IMR-90 (cell line): ENCODE measurements around the gene ZSWIM8. TPM values are rescaled to one million over a fixed set of nuclear protein-coding genes. Genes with fewer than 3 reads are reported as not detected.

Experiments used
- ATAC-seq: fragments of 200-7000 bp; cut with Tn5 transposase; 2 replicates; pipeline ENCODE4 v1.9.1; 2020; ENCODE audit warnings: low read depth, mild to moderate bottlenecking, moderate library complexity
- BruUV-seq: library from RNA; stranded (reverse); fragments of 400-500 nt; replicated peaks from 2 replicates; lab custom pipeline; 2021; lab: Mats Ljungman, UMichigan
- CTCF ChIA-PET: fragments of 300-600 bp; formaldehyde crosslinking; extraction: SDS; loops from one replicate; lab custom pipeline; 2021; ENCODE audit warnings: antibody characterized with exemption; lab: Yijun Ruan, JAX
- POLR2A ChIA-PET: fragments of 300-600 bp; sonication (Branson Sonifier 250); formaldehyde crosslinking; loops from one replicate; lab custom pipeline; 2022; ENCODE audit warnings: antibody characterized with exemption; ENCODE audit not compliant: unreplicated experiment; lab: Charles Lee
- DNase-seq: peaks from one replicate; pipeline ENCODE4 v3.0.0; 2013
- H2AFZ ChIP-seq: replicated peaks from 2 replicates; pipeline ENCODE3; 2013; ENCODE audit warnings: low read length, mild to moderate bottlenecking; ENCODE audit not compliant: poor library complexity
- H2AK5ac ChIP-seq: 2 replicates; pipeline ENCODE4 v1.6.1; 2013; ENCODE audit warnings: low read depth, low read length, inconsistent platforms
- H2AK9ac ChIP-seq: replicated peaks from 2 replicates; pipeline ENCODE3; 2013; ENCODE audit warnings: mild to moderate bottlenecking, low read depth, low read length, moderate library complexity; ENCODE audit not compliant: poor library complexity
- H2BK120ac ChIP-seq: 2 replicates; pipeline ENCODE4 v1.6.1; 2013; ENCODE audit warnings: low read depth, low read length, inconsistent platforms
- H2BK15ac ChIP-seq: 3 replicates; pipeline ENCODE4 v1.6.1; 2013; ENCODE audit warnings: low read depth, low read length, inconsistent platforms
- H2BK20ac ChIP-seq: 2 replicates; pipeline ENCODE4 v1.6.1; 2013; ENCODE audit warnings: low read depth, mild to moderate bottlenecking, inconsistent platforms, low read length, moderate library complexity
- H2BK5ac ChIP-seq: 2 replicates; pipeline ENCODE4 v1.6.1; 2013; ENCODE audit warnings: mild to moderate bottlenecking, low read depth, low read length, inconsistent platforms; ENCODE audit not compliant: poor library complexity, severe bottlenecking
- H3K14ac ChIP-seq: replicated peaks from 2 replicates; pipeline ENCODE4 v1.6.1; 2013; ENCODE audit warnings: low read depth, low read length, inconsistent platforms
- H3K18ac ChIP-seq: 2 replicates; pipeline ENCODE4 v1.6.1; 2013; ENCODE audit warnings: low read depth, low read length, control low read depth
- H3K23ac ChIP-seq: 2 replicates; pipeline ENCODE4 v1.6.1; 2013; ENCODE audit warnings: low read depth, low read length, inconsistent platforms
- H3K27ac ChIP-seq: 2 replicates; pipeline ENCODE4 v1.5.1; 2013; ENCODE audit warnings: mild to moderate bottlenecking, control low read depth, low read length; ENCODE audit not compliant: insufficient read depth
- H3K27me3 ChIP-seq: 2 replicates; pipeline ENCODE4 v1.6.1; 2013; ENCODE audit warnings: low read length; ENCODE audit not compliant: control insufficient read depth, insufficient read depth
- H3K36me3 ChIP-seq: 2 replicates; pipeline ENCODE4 v1.6.1; 2013; ENCODE audit warnings: low read length, mixed read lengths; ENCODE audit not compliant: control insufficient read depth, insufficient read depth
- H3K4ac ChIP-seq: 2 replicates; pipeline ENCODE4 v1.6.1; 2013; ENCODE audit warnings: low read depth, low read length, inconsistent platforms
- H3K4me1 ChIP-seq: 2 replicates; pipeline ENCODE4 v1.6.1; 2013; ENCODE audit warnings: low read length, mixed read lengths; ENCODE audit not compliant: control insufficient read depth, insufficient read depth
- H3K4me2 ChIP-seq: 2 replicates; pipeline ENCODE4 v1.6.1; 2013; ENCODE audit warnings: low read depth, mild to moderate bottlenecking, control low read depth, low read length, moderate library complexity
- H3K4me3 ChIP-seq: 2 replicates; pipeline ENCODE4 v1.5.1; 2013; ENCODE audit warnings: low read depth, mild to moderate bottlenecking, control low read depth, low read length, moderate library complexity; ENCODE audit not compliant: insufficient read depth
- H3K56ac ChIP-seq: 2 replicates; pipeline ENCODE4 v1.6.1; 2013; ENCODE audit warnings: low read length, inconsistent platforms; ENCODE audit not compliant: insufficient read depth; ENCODE audit errors: extremely low read depth
- H3K79me1 ChIP-seq, 2 experiments: 2 replicates each; pipeline ENCODE4 v1.6.1; 2013; ENCODE audit warnings: low read length in 2 of 2, inconsistent platforms in 1 of 2, low read depth in 1 of 2
- H3K9ac ChIP-seq: 2 replicates; pipeline ENCODE4 v1.6.1; 2013; ENCODE audit warnings: low read depth, low read length, control low read depth
- H3K9me1 ChIP-seq: 2 replicates; pipeline ENCODE4 v1.6.1; 2013; ENCODE audit warnings: low read length, inconsistent platforms; ENCODE audit not compliant: insufficient read depth
- H3K9me3 ChIP-seq: 2 replicates; pipeline ENCODE4 v1.6.1; 2013; ENCODE audit warnings: low read length; ENCODE audit not compliant: control insufficient read depth, insufficient read depth
- H4K20me1 ChIP-seq: 2 replicates; pipeline ENCODE4 v1.6.1; 2013; ENCODE audit warnings: low read length, inconsistent platforms; ENCODE audit not compliant: insufficient read depth
- H4K5ac ChIP-seq: 2 replicates; pipeline ENCODE4 v1.6.1; 2013; ENCODE audit warnings: mild to moderate bottlenecking, low read depth, low read length, control low read depth
- H4K8ac ChIP-seq, 2 experiments: 2 replicates each; pipeline ENCODE4 v1.6.1; 2013; ENCODE audit warnings: low read depth in 2 of 2, low read length in 2 of 2, control low read depth in 1 of 2, inconsistent platforms in 1 of 2
- H4K91ac ChIP-seq: 2 replicates; pipeline ENCODE4 v1.6.1; 2013; ENCODE audit warnings: low read depth, low read length, inconsistent platforms; ENCODE audit not compliant: insufficient read depth
- BHLHE40 ChIP-seq: fragments of 150-350 bp; IDR thresholded peaks from 2 replicates; pipeline ENCODE4 v1.6.1; 2016; ENCODE audit warnings: mild to moderate bottlenecking, low read depth, low read length
- CEBPB ChIP-seq: IDR thresholded peaks from 2 replicates; pipeline ENCODE4 v1.6.1; 2012; ENCODE audit warnings: low read depth, low read length, improper control_type of control experiment
- CHD1 ChIP-seq: IDR thresholded peaks from 2 replicates; pipeline ENCODE4 v1.6.1; 2012; ENCODE audit warnings: low read depth, low read length, improper control_type of control experiment
- FOS ChIP-seq: fragments of 150-350 bp; IDR thresholded peaks from 2 replicates; pipeline ENCODE4 v1.6.1; 2016; ENCODE audit warnings: low read depth, low read length
- MAFK ChIP-seq: IDR thresholded peaks from 2 replicates; pipeline ENCODE4 v1.6.1; 2012; ENCODE audit warnings: low read depth, low read length, improper control_type of control experiment
- MAZ ChIP-seq: IDR thresholded peaks from 2 replicates; pipeline ENCODE4 v1.6.1; 2012; ENCODE audit warnings: low read depth, mild to moderate bottlenecking, low read length, improper control_type of control experiment, moderate library complexity, borderline replicate concordance
- MXI1 ChIP-seq: IDR thresholded peaks from 2 replicates; pipeline ENCODE4 v1.6.1; 2012; ENCODE audit warnings: low read depth, mild to moderate bottlenecking, low read length, moderate library complexity, borderline replicate concordance
- NFE2L2 ChIP-seq: fragments of 150-350 bp; IDR thresholded peaks from 2 replicates; pipeline ENCODE4 v1.6.1; 2016; ENCODE audit warnings: low read depth, mild to moderate bottlenecking, low read length
- POLR2A ChIP-seq: IDR thresholded peaks from 2 replicates; pipeline ENCODE4 v1.6.1; 2012; ENCODE audit warnings: mild to moderate bottlenecking, low read depth, low read length
- RAD21 ChIP-seq: IDR thresholded peaks from 2 replicates; pipeline ENCODE4 v1.6.1; 2012; ENCODE audit warnings: low read length, improper control_type of control experiment
- RCOR1 ChIP-seq: IDR thresholded peaks from 2 replicates; pipeline ENCODE4 v1.6.1; 2012; ENCODE audit warnings: mild to moderate bottlenecking, low read length, improper control_type of control experiment; ENCODE audit not compliant: insufficient replicate concordance
- RFX5 ChIP-seq: IDR thresholded peaks from 2 replicates; pipeline ENCODE4 v1.8.0; 2012; ENCODE audit warnings: low read depth, mild to moderate bottlenecking, low read length, moderate library complexity
- SMC3 ChIP-seq: fragments of 150-350 bp; IDR thresholded peaks from 2 replicates; pipeline ENCODE4 v1.6.1; 2016; ENCODE audit warnings: low read depth, mild to moderate bottlenecking, antibody characterized with exemption, low read length, moderate library complexity
- USF2 ChIP-seq: fragments of 150-350 bp; IDR thresholded peaks from 2 replicates; pipeline ENCODE4 v1.6.1; 2017; ENCODE audit warnings: mild to moderate bottlenecking, antibody characterized with exemption, low read length, low read depth
- WGBS, 2 experiments: methylation state at CpG; one replicate each; pipeline versions ENCODE4 v1.1.5 to v1.1.7; 2013; ENCODE audit warnings: missing lambda C conversion rate in 2 of 2; ENCODE audit not compliant: insufficient read length in 1 of 2; ENCODE audit errors: extremely low coverage in 2 of 2; 5-methylcytosine and 5-hydroxymethylcytosine counted together
- dilution Hi-C: fragments of 300-500 bp; cut with HindIII; formaldehyde crosslinking; loops from one replicate; pipeline ENCODE4 v1.14.3; 2018; ENCODE audit warnings: low sequenced_read_pairs; ENCODE audit not compliant: unreplicated experiment
- in situ Hi-C: fragments of 300-500 bp; cut with MboI; formaldehyde crosslinking; loops from 3 replicates; pipeline ENCODE4 v1.14.3; 2019; ENCODE audit warnings: low sequenced_read_pairs, inconsistent platforms, mixed read lengths
- intact Hi-C: fragments of 100-400 bp; cut with micrococcal nuclease; formaldehyde crosslinking; loops from 2 replicates; pipeline ENCODE4 v1.10.0; 2022
- polyA plus RNA-seq, 3 experiments: library from polyadenylated mRNA; depleted of rRNA; stranded (reverse); fragments of >200 nt; gene quantifications; 2 replicates each; pipeline ENCODE4 v1.2.3, GENCODE V29; 2012; ENCODE audit warnings: low replicate concordance in 1 of 3
- total RNA-seq: library from RNA; depleted of rRNA; stranded (reverse); fragments of >200 nt; gene quantifications from 2 replicates; pipeline ENCODE4 v1.2.3, GENCODE V29; 2012
- TF ChIP-seq, protein P1 (sequence below): fragments of 150-350 bp; IDR thresholded peaks from 2 replicates; pipeline ENCODE4 v1.6.1; 2016; ENCODE audit warnings: low read depth, mild to moderate bottlenecking, low read length, moderate library complexity, borderline replicate concordance
- TF ChIP-seq, protein P2 (sequence below): conservative IDR thresholded peaks from 2 replicates; pipeline ENCODE4 v1.5.1; 2012; ENCODE audit warnings: mild to moderate bottlenecking, low read depth, low read length, improper control_type of control experiment

ZSWIM8 gene
- total and polyA plus RNA-seq, 2 of the 4 experiments (the other 2 are of a cell fraction) = 16.8 to 103 TPM

DNA sequence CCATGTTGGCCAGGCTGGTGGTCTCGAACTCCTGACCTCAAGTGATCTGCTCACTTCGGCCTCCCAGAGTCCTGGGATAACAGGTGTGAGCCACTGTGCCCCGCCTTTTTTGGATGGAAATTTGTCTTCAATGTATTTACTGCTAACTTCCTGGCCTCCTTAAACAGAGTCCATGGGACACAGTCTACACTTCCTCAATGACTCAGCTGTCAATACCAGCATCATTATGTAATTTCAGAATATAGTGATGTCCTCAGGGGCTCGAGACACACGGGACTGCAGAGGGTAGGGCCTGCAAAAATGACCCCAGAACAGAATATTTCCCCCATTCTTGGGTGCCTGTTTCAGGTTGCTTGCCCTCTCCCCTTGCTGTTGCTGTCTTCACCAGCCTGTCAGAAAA is 57.9 kb downstream of the ZSWIM8 start:
- no peak overlapping the region for H3K9ac ChIP-seq
- peaks cover 0 to 4% of the 10 kb centered on the region in 2 experiments; a peak in 1 of 4 replicates for H3K79me1 ChIP-seq
- no peak overlapping the region for H2AFZ ChIP-seq
- 0 out of 2 replicates have a peak, but pooled peaks cover 4% of the 10 kb centered on the region for H3K9me1 ChIP-seq
- H4K8ac ChIP-seq = no peak overlapping the region
- peaks cover 42% of the 10 kb centered on the region for H3K36me3 ChIP-seq
- H3K4me1 ChIP-seq = peaks cover 4% of the 10 kb centered on the region; the same call in 1 of the 2 replicates
- H3K27ac ChIP-seq = no peak overlapping the region
- DNase-seq (no peak), ATAC-seq (no peak)
- no TSS peak for BruUV-seq
- H3K14ac ChIP-seq = no peak overlapping the region
- H2AK5ac ChIP-seq = no peak overlapping the region
- no peak overlapping the region for H2BK5ac ChIP-seq
- no peaks in the 10 kb centered on the region for H3K27me3 ChIP-seq
- in situ Hi-C loops = no loop called here
- H3K18ac ChIP-seq = no peak overlapping the region
- H4K91ac ChIP-seq = no peak overlapping the region
- no peak overlapping the region for H3K4ac ChIP-seq
- H3K56ac ChIP-seq = no peak overlapping the region
- WGBS, 2 experiments = 80% methylated on average over 3 of the region's 5 CpGs; no CpG with 5 or more reads in 1 of the 2 experiments
- no peak overlapping the region for H2AK9ac ChIP-seq
- ChIA-PET POLR2A (interaction anchor here (0.5 kb wide), 1 partner anchor 209 kb away, joined by 6 read pairs; no protein-coding TSS in a partner anchor), CTCF (interaction anchor here (0.6 kb wide), 1 partner anchor 37 kb away, joined by 3 read pairs; no protein-coding TSS in a partner anchor)
- no peaks in the 10 kb centered on the region for H3K9me3 ChIP-seq
- H4K20me1 ChIP-seq = no peaks in the 10 kb centered on the region
- H3K4me2 ChIP-seq = no peak overlapping the region
- no peak overlapping the region for H2BK20ac ChIP-seq
- TF ChIP-seq MXI1 (no peak), FOS (no peak), RCOR1 (no peak), MAZ (no peak), RFX5 (no peak), CEBPB (no peak), RAD21 (no peak), NFE2L2 (no peak), USF2 (no peak), CHD1 (no peak), MAFK (no peak), BHLHE40 (no peak), SMC3 (no peak), POLR2A (no peak)
- TF ChIP-seq, protein P1, sequence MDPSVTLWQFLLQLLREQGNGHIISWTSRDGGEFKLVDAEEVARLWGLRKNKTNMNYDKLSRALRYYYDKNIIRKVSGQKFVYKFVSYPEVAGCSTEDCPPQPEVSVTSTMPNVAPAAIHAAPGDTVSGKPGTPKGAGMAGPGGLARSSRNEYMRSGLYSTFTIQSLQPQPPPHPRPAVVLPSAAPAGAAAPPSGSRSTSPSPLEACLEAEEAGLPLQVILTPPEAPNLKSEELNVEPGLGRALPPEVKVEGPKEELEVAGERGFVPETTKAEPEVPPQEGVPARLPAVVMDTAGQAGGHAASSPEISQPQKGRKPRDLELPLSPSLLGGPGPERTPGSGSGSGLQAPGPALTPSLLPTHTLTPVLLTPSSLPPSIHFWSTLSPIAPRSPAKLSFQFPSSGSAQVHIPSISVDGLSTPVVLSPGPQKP = no peak
- TF ChIP-seq, protein P2, sequence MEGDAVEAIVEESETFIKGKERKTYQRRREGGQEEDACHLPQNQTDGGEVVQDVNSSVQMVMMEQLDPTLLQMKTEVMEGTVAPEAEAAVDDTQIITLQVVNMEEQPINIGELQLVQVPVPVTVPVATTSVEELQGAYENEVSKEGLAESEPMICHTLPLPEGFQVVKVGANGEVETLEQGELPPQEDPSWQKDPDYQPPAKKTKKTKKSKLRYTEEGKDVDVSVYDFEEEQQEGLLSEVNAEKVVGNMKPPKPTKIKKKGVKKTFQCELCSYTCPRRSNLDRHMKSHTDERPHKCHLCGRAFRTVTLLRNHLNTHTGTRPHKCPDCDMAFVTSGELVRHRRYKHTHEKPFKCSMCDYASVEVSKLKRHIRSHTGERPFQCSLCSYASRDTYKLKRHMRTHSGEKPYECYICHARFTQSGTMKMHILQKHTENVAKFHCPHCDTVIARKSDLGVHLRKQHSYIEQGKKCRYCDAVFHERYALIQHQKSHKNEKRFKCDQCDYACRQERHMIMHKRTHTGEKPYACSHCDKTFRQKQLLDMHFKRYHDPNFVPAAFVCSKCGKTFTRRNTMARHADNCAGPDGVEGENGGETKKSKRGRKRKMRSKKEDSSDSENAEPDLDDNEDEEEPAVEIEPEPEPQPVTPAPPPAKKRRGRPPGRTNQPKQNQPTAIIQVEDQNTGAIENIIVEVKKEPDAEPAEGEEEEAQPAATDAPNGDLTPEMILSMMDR = no peak
- intact Hi-C loops = no loop called here
- H2BK15ac ChIP-seq = no peak overlapping the region
- H3K4me3 ChIP-seq = no peak overlapping the region
- dilution Hi-C loops = no loop called here
- H3K23ac ChIP-seq = no peak overlapping the region
- H4K5ac ChIP-seq = no peak overlapping the region
- H2BK120ac ChIP-seq = no peak overlapping the region
